ENCODE data around the gene MADD.

DNA sequence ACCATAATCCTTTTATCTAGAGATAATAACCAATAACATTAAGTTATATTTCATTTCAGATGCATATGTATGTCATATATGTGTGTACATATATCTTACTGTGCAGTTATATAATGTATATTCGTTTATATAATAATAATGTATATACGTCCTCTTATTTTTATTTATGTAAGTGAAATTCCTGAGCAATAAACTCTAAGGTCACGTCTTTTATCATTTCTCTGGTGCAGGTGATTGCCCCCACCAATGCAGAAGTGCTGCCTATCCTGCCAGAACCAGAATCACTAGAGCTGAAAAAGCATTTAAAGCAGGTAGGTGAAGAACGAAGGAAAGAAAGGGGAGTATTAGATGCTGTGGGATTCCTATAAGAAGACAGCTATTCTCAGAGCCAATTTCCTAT is 8.8 kb downstream of the MADD start:
- TF ChIP-seq POLR2AphosphoS5 (IDR thresholded peaks at IDR 0.05; ENCODE audit: low read depth, low read length), result no peak
- TF ChIP-seq POLR2A (IDR thresholded peaks at IDR 0.05; ENCODE audit: low read depth, low read length), result no peak
